HepG2 (cell line): Measurements from ENCODE around the gene ADAMTS16.

Source experiments
- EP300 ChIP-seq, 3 experiments: sonication (generic) in 1 of 3; formaldehyde crosslinking in 1 of 3; IDR thresholded peaks; 2 replicates each; pipeline versions ENCODE4 v1.5.1 to v1.6.1; 2011 to 2020; ENCODE audit warnings: low read depth in 2 of 3, low read length in 2 of 3, borderline replicate concordance in 1 of 3, improper control_type of control experiment in 1 of 3, mild to moderate bottlenecking in 1 of 3, missing genetic modification reagents in 1 of 3, moderate library complexity in 1 of 3
- MZF1 ChIP-seq: sonication (generic); formaldehyde crosslinking; IDR thresholded peaks from 2 replicates; pipeline ENCODE4 v1.8.1; 2023; ENCODE audit warnings: mild to moderate bottlenecking, missing genetic modification reagents, borderline replicate concordance
- NR3C1 ChIP-seq: sonication (generic); formaldehyde crosslinking; IDR thresholded peaks from 2 replicates; pipeline ENCODE4 v1.4.0; 2020; ENCODE audit warnings: missing genetic modification reagents
- POLR2AphosphoS5 ChIP-seq: IDR thresholded peaks from 2 replicates; pipeline ENCODE4 v1.6.1; 2012; ENCODE audit warnings: low read depth, low read length
- PRDM10 ChIP-seq: sonication (generic); formaldehyde crosslinking; IDR thresholded peaks from 2 replicates; pipeline ENCODE4 v1.4.0; 2020; ENCODE audit warnings: low read depth, missing genetic modification reagents
- ZHX2 ChIP-seq, 2 experiments: sonication (generic) in 1 of 2; formaldehyde crosslinking in 1 of 2; IDR thresholded peaks; 2 replicates each; pipeline versions ENCODE4 v1.6.1 to v1.9.0; 2014 to 2022; ENCODE audit warnings: antibody characterized with exemption in 1 of 2, borderline replicate concordance in 1 of 2, inconsistent platforms in 1 of 2, low read depth in 1 of 2, missing genetic modification reagents in 1 of 2
- ZNF597 ChIP-seq: sonication (generic); formaldehyde crosslinking; IDR thresholded peaks from 2 replicates; pipeline ENCODE4 v1.5.0; 2020; ENCODE audit warnings: missing genetic modification reagents

GRCh38 chr5:5273976-5274375 lies 133.8 kb downstream of the ADAMTS16 start:
- no peak for TF ChIP-seq POLR2AphosphoS5
- TF ChIP-seq NR3C1 (CRISPR knock-in tag), result no peak
- no peak for TF ChIP-seq MZF1
- TF ChIP-seq PRDM10 (CRISPR knock-in tag), result no peak
- no peak for TF ChIP-seq EP300 (IDR thresholded peaks at IDR 0.05; ENCODE audit: low read depth in 2 of 2, low read length in 2 of 2)
- TF ChIP-seq EP300 (CRISPR knock-in tag; IDR thresholded peaks at IDR 0.05; ENCODE audit: borderline replicate concordance), result no peak
- no peak for TF ChIP-seq ZNF597 (CRISPR knock-in tag)
- TF ChIP-seq ZHX2 (IDR thresholded peaks at IDR 0.05; ENCODE audit: low read depth), result no peak
- no peak for TF ChIP-seq ZHX2 (CRISPR knock-in tag; IDR thresholded peaks at IDR 0.05; ENCODE audit: borderline replicate concordance)
